IMR-90 (cell line): ENCODE measurements around the gene KY. TPM values are rescaled to one million over a fixed set of nuclear protein-coding genes. Genes with fewer than 3 reads are reported as not detected.

Experiments
- ATAC-seq: fragments of 200-7000 bp; cut with Tn5 transposase; 2 replicates; pipeline ENCODE4 v1.9.1; 2020; ENCODE audit warnings: low read depth, mild to moderate bottlenecking, moderate library complexity
- BruUV-seq: library from RNA; stranded (reverse); fragments of 400-500 nt; replicated peaks from 2 replicates; lab custom pipeline; 2021; lab: Mats Ljungman, UMichigan
- CTCF ChIA-PET: fragments of 300-600 bp; formaldehyde crosslinking; extraction: SDS; loops from one replicate; lab custom pipeline; 2021; ENCODE audit warnings: antibody characterized with exemption; lab: Yijun Ruan, JAX
- POLR2A ChIA-PET: fragments of 300-600 bp; sonication (Branson Sonifier 250); formaldehyde crosslinking; loops from one replicate; lab custom pipeline; 2022; ENCODE audit warnings: antibody characterized with exemption; ENCODE audit not compliant: unreplicated experiment; lab: Charles Lee
- DNase-seq: peaks from one replicate; pipeline ENCODE4 v3.0.0; 2013
- H2AFZ ChIP-seq: replicated peaks from 2 replicates; pipeline ENCODE3; 2013; ENCODE audit warnings: low read length, mild to moderate bottlenecking; ENCODE audit not compliant: poor library complexity
- H2AK5ac ChIP-seq: 2 replicates; pipeline ENCODE4 v1.6.1; 2013; ENCODE audit warnings: low read depth, low read length, inconsistent platforms
- H2AK9ac ChIP-seq: replicated peaks from 2 replicates; pipeline ENCODE3; 2013; ENCODE audit warnings: mild to moderate bottlenecking, low read depth, low read length, moderate library complexity; ENCODE audit not compliant: poor library complexity
- H2BK120ac ChIP-seq: 2 replicates; pipeline ENCODE4 v1.6.1; 2013; ENCODE audit warnings: low read depth, low read length, inconsistent platforms
- H2BK15ac ChIP-seq: 3 replicates; pipeline ENCODE4 v1.6.1; 2013; ENCODE audit warnings: low read depth, low read length, inconsistent platforms
- H2BK20ac ChIP-seq: 2 replicates; pipeline ENCODE4 v1.6.1; 2013; ENCODE audit warnings: low read depth, mild to moderate bottlenecking, inconsistent platforms, low read length, moderate library complexity
- H2BK5ac ChIP-seq: 2 replicates; pipeline ENCODE4 v1.6.1; 2013; ENCODE audit warnings: mild to moderate bottlenecking, low read depth, low read length, inconsistent platforms; ENCODE audit not compliant: poor library complexity, severe bottlenecking
- H3K14ac ChIP-seq: replicated peaks from 2 replicates; pipeline ENCODE4 v1.6.1; 2013; ENCODE audit warnings: low read depth, low read length, inconsistent platforms
- H3K18ac ChIP-seq: 2 replicates; pipeline ENCODE4 v1.6.1; 2013; ENCODE audit warnings: low read depth, low read length, control low read depth
- H3K23ac ChIP-seq: 2 replicates; pipeline ENCODE4 v1.6.1; 2013; ENCODE audit warnings: low read depth, low read length, inconsistent platforms
- H3K27ac ChIP-seq: 2 replicates; pipeline ENCODE4 v1.5.1; 2013; ENCODE audit warnings: mild to moderate bottlenecking, control low read depth, low read length; ENCODE audit not compliant: insufficient read depth
- H3K27me3 ChIP-seq: 2 replicates; pipeline ENCODE4 v1.6.1; 2013; ENCODE audit warnings: low read length; ENCODE audit not compliant: control insufficient read depth, insufficient read depth
- H3K36me3 ChIP-seq: 2 replicates; pipeline ENCODE4 v1.6.1; 2013; ENCODE audit warnings: low read length, mixed read lengths; ENCODE audit not compliant: control insufficient read depth, insufficient read depth
- H3K4ac ChIP-seq: 2 replicates; pipeline ENCODE4 v1.6.1; 2013; ENCODE audit warnings: low read depth, low read length, inconsistent platforms
- H3K4me1 ChIP-seq: 2 replicates; pipeline ENCODE4 v1.6.1; 2013; ENCODE audit warnings: low read length, mixed read lengths; ENCODE audit not compliant: control insufficient read depth, insufficient read depth
- H3K4me2 ChIP-seq: 2 replicates; pipeline ENCODE4 v1.6.1; 2013; ENCODE audit warnings: low read depth, mild to moderate bottlenecking, control low read depth, low read length, moderate library complexity
- H3K4me3 ChIP-seq: 2 replicates; pipeline ENCODE4 v1.5.1; 2013; ENCODE audit warnings: low read depth, mild to moderate bottlenecking, control low read depth, low read length, moderate library complexity; ENCODE audit not compliant: insufficient read depth
- H3K56ac ChIP-seq: 2 replicates; pipeline ENCODE4 v1.6.1; 2013; ENCODE audit warnings: low read length, inconsistent platforms; ENCODE audit not compliant: insufficient read depth; ENCODE audit errors: extremely low read depth
- H3K79me1 ChIP-seq, 2 experiments: 2 replicates each; pipeline ENCODE4 v1.6.1; 2013; ENCODE audit warnings: low read length in 2 of 2, inconsistent platforms in 1 of 2, low read depth in 1 of 2
- H3K9ac ChIP-seq: 2 replicates; pipeline ENCODE4 v1.6.1; 2013; ENCODE audit warnings: low read depth, low read length, control low read depth
- H3K9me1 ChIP-seq: 2 replicates; pipeline ENCODE4 v1.6.1; 2013; ENCODE audit warnings: low read length, inconsistent platforms; ENCODE audit not compliant: insufficient read depth
- H3K9me3 ChIP-seq: 2 replicates; pipeline ENCODE4 v1.6.1; 2013; ENCODE audit warnings: low read length; ENCODE audit not compliant: control insufficient read depth, insufficient read depth
- H4K20me1 ChIP-seq: 2 replicates; pipeline ENCODE4 v1.6.1; 2013; ENCODE audit warnings: low read length, inconsistent platforms; ENCODE audit not compliant: insufficient read depth
- H4K5ac ChIP-seq: 2 replicates; pipeline ENCODE4 v1.6.1; 2013; ENCODE audit warnings: mild to moderate bottlenecking, low read depth, low read length, control low read depth
- H4K8ac ChIP-seq, 2 experiments: 2 replicates each; pipeline ENCODE4 v1.6.1; 2013; ENCODE audit warnings: low read depth in 2 of 2, low read length in 2 of 2, control low read depth in 1 of 2, inconsistent platforms in 1 of 2
- H4K91ac ChIP-seq: 2 replicates; pipeline ENCODE4 v1.6.1; 2013; ENCODE audit warnings: low read depth, low read length, inconsistent platforms; ENCODE audit not compliant: insufficient read depth
- BHLHE40 ChIP-seq: fragments of 150-350 bp; IDR thresholded peaks from 2 replicates; pipeline ENCODE4 v1.6.1; 2016; ENCODE audit warnings: mild to moderate bottlenecking, low read depth, low read length
- CEBPB ChIP-seq: IDR thresholded peaks from 2 replicates; pipeline ENCODE4 v1.6.1; 2012; ENCODE audit warnings: low read depth, low read length, improper control_type of control experiment
- CHD1 ChIP-seq: IDR thresholded peaks from 2 replicates; pipeline ENCODE4 v1.6.1; 2012; ENCODE audit warnings: low read depth, low read length, improper control_type of control experiment
- MXI1 ChIP-seq: IDR thresholded peaks from 2 replicates; pipeline ENCODE4 v1.6.1; 2012; ENCODE audit warnings: low read depth, mild to moderate bottlenecking, low read length, moderate library complexity, borderline replicate concordance
- POLR2A ChIP-seq: IDR thresholded peaks from 2 replicates; pipeline ENCODE4 v1.6.1; 2012; ENCODE audit warnings: mild to moderate bottlenecking, low read depth, low read length
- RCOR1 ChIP-seq: IDR thresholded peaks from 2 replicates; pipeline ENCODE4 v1.6.1; 2012; ENCODE audit warnings: mild to moderate bottlenecking, low read length, improper control_type of control experiment; ENCODE audit not compliant: insufficient replicate concordance
- RFX5 ChIP-seq: IDR thresholded peaks from 2 replicates; pipeline ENCODE4 v1.8.0; 2012; ENCODE audit warnings: low read depth, mild to moderate bottlenecking, low read length, moderate library complexity
- WGBS, 2 experiments: methylation state at CpG; one replicate each; pipeline versions ENCODE4 v1.1.5 to v1.1.7; 2013; ENCODE audit warnings: missing lambda C conversion rate in 2 of 2; ENCODE audit not compliant: insufficient read length in 1 of 2; ENCODE audit errors: extremely low coverage in 2 of 2; 5-methylcytosine and 5-hydroxymethylcytosine counted together
- dilution Hi-C: fragments of 300-500 bp; cut with HindIII; formaldehyde crosslinking; loops from one replicate; pipeline ENCODE4 v1.14.3; 2018; ENCODE audit warnings: low sequenced_read_pairs; ENCODE audit not compliant: unreplicated experiment
- in situ Hi-C: fragments of 300-500 bp; cut with MboI; formaldehyde crosslinking; loops from 3 replicates; pipeline ENCODE4 v1.14.3; 2019; ENCODE audit warnings: low sequenced_read_pairs, inconsistent platforms, mixed read lengths
- intact Hi-C: fragments of 100-400 bp; cut with micrococcal nuclease; formaldehyde crosslinking; loops from 2 replicates; pipeline ENCODE4 v1.10.0; 2022
- polyA plus RNA-seq, 3 experiments: library from polyadenylated mRNA; depleted of rRNA; stranded (reverse); fragments of >200 nt; gene quantifications; 2 replicates each; pipeline ENCODE4 v1.2.3, GENCODE V29; 2012; ENCODE audit warnings: low replicate concordance in 1 of 3
- total RNA-seq: library from RNA; depleted of rRNA; stranded (reverse); fragments of >200 nt; gene quantifications from 2 replicates; pipeline ENCODE4 v1.2.3, GENCODE V29; 2012
- TF ChIP-seq, protein P1 (sequence below): fragments of 150-350 bp; IDR thresholded peaks from 2 replicates; pipeline ENCODE4 v1.6.1; 2017; ENCODE audit warnings: mild to moderate bottlenecking, antibody characterized with exemption, low read length, low read depth
- TF ChIP-seq, protein P2 (sequence below): conservative IDR thresholded peaks from 2 replicates; pipeline ENCODE4 v1.5.1; 2012; ENCODE audit warnings: mild to moderate bottlenecking, low read depth, low read length, improper control_type of control experiment

The KY gene
- total and polyA plus RNA-seq, 2 of the 4 experiments (the other 2 are of a cell fraction) = under 0.01 to 0.09 TPM

DNA sequence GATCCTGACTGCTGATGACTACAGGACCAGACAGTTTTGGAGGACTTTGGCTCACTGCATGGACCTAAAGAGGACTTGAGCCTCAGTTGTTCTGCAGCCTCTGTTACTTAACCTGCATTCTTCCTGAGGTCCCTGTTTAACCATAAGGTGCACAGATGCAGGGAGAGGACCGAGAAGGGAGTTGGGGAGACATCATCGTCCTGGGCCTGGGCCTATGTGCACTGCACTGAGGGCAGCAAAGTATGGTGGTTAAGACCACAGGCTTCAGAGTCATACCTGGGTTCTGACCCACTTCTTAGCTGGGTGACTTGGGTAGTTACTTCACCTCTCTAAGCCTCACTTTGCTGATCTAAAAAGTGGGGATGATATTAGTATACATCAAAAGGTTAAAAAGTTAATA, 21.9 kb downstream of the KY start:
- ChIA-PET CTCF (no interaction called here), POLR2A (no interaction called here)
- Histone ChIP-seq H3K18ac (no peak overlapping the region), H3K4me3 (no peak overlapping the region), H3K4me1 (no peaks in the 10 kb centered on the region), H3K23ac (no peak overlapping the region), H2BK5ac (no peak overlapping the region), H2AK9ac (no peak overlapping the region), H4K91ac (no peak overlapping the region), H2BK15ac (no peak overlapping the region), H3K4ac (no peak overlapping the region), H2BK120ac (no peak overlapping the region), H3K9me3 (no peaks in the 10 kb centered on the region), H4K8ac (no peak overlapping the region), H4K5ac (no peak overlapping the region), H2AFZ (no peak overlapping the region), H3K79me1 (no peaks in the 10 kb centered on the region), H3K9me1 (no peaks in the 10 kb centered on the region), H3K4me2 (no peak overlapping the region), H3K27ac (no peak overlapping the region), H2BK20ac (no peak overlapping the region), H3K14ac (no peak overlapping the region), H3K9ac (no peak overlapping the region), H3K36me3 (no peaks in the 10 kb centered on the region), H2AK5ac (no peak overlapping the region), H4K20me1 (no peaks in the 10 kb centered on the region), H3K56ac (no peak overlapping the region), H3K27me3 (peaks cover 3% of the 10 kb centered on the region)
- in situ Hi-C loops (no loop called here), intact Hi-C loops (no loop called here), dilution Hi-C loops (no loop called here)
- ATAC-seq (no peak), DNase-seq (no peak)
- TF ChIP-seq POLR2A (no peak), MXI1 (no peak), RCOR1 (no peak), CHD1 (no peak), RFX5 (no peak), BHLHE40 (no peak), CEBPB (no peak)
- TF ChIP-seq, protein P1, sequence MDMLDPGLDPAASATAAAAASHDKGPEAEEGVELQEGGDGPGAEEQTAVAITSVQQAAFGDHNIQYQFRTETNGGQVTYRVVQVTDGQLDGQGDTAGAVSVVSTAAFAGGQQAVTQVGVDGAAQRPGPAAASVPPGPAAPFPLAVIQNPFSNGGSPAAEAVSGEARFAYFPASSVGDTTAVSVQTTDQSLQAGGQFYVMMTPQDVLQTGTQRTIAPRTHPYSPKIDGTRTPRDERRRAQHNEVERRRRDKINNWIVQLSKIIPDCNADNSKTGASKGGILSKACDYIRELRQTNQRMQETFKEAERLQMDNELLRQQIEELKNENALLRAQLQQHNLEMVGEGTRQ = no peak
- TF ChIP-seq, protein P2, sequence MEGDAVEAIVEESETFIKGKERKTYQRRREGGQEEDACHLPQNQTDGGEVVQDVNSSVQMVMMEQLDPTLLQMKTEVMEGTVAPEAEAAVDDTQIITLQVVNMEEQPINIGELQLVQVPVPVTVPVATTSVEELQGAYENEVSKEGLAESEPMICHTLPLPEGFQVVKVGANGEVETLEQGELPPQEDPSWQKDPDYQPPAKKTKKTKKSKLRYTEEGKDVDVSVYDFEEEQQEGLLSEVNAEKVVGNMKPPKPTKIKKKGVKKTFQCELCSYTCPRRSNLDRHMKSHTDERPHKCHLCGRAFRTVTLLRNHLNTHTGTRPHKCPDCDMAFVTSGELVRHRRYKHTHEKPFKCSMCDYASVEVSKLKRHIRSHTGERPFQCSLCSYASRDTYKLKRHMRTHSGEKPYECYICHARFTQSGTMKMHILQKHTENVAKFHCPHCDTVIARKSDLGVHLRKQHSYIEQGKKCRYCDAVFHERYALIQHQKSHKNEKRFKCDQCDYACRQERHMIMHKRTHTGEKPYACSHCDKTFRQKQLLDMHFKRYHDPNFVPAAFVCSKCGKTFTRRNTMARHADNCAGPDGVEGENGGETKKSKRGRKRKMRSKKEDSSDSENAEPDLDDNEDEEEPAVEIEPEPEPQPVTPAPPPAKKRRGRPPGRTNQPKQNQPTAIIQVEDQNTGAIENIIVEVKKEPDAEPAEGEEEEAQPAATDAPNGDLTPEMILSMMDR = no peak
- no CpG with 5 or more reads among the region's 2 CpGs for WGBS, 2 experiments
- no TSS peak for BruUV-seq
